Activated B cell treated with CpG ODN at 0.5 μM for 24 hours (primary cell): ENCODE data around the gene LDAH. TPM values are rescaled to one million over a fixed set of nuclear protein-coding genes. Genes with fewer than 3 reads are reported as not detected.
"Not testable (repeated sequence)": the region's sequence is repeated elsewhere in the genome, so short reads cannot be mapped to it uniquely, and the experiment has no call there.

ENCODE experiments used
- ATAC-seq: fragments of 200-7000 bp; cut with Tn5 transposase; one replicate; pipeline ENCODE4 v1.10.0; 2021; ENCODE audit warnings: low read depth, mild to moderate bottlenecking, moderate library complexity
- CTCF ChIA-PET: fragments of 350-600 bp; sonication (Branson Sonifier 250); formaldehyde crosslinking; loops from one replicate; lab custom pipeline; 2021; ENCODE audit warnings: antibody characterized with exemption; lab: Charles Lee
- POLR2A ChIA-PET: fragments of 350-600 bp; sonication (Branson Sonifier 250); formaldehyde crosslinking; loops from one replicate; lab custom pipeline; 2021; ENCODE audit warnings: antibody characterized with exemption; lab: Charles Lee
- DNase-seq: peaks from one replicate; pipeline ENCODE4 v3.0.0; 2022
- H3K27ac Mint-ChIP-seq: one replicate; pipeline ENCODE4 v1.8.0; 2020; ENCODE audit warnings: mixed read lengths
- H3K27me3 Mint-ChIP-seq: one replicate; pipeline ENCODE4 v1.8.0; 2021; ENCODE audit warnings: mixed read lengths
- H3K36me3 Mint-ChIP-seq: one replicate; pipeline ENCODE4 v1.8.0; 2021; ENCODE audit warnings: low read depth, mixed read lengths
- H3K4me1 Mint-ChIP-seq: one replicate; pipeline ENCODE4 v1.8.0; 2021; ENCODE audit warnings: mixed read lengths
- H3K4me3 Mint-ChIP-seq: one replicate; pipeline ENCODE4 v1.8.0; 2020; ENCODE audit warnings: mild to moderate bottlenecking, mixed read lengths
- H3K9me3 Mint-ChIP-seq: one replicate; pipeline ENCODE4 v1.8.0; 2020; ENCODE audit warnings: mixed read lengths
- CTCF ChIP-seq: fragments of 200-600 bp; IDR thresholded peaks from one replicate; pipeline ENCODE4 v1.8.0; 2022; ENCODE audit warnings: antibody characterized with exemption, mild to moderate bottlenecking
- intact Hi-C: fragments of 100-400 bp; cut with micrococcal nuclease; formaldehyde crosslinking; loops from one replicate; pipeline ENCODE4 v1.15.1; 2024
- total RNA-seq: library from RNA; stranded (reverse); gene quantifications from 2 replicates; pipeline ENCODE4 v1.2.3, GENCODE V29; 2022

LDAH gene
- total RNA-seq, 1 donor from 2014 or later = 31.2 TPM

- DNase-seq, intact Hi-C loops, ATAC-seq, H3K9me3 Mint-ChIP-seq, H3K27ac Mint-ChIP-seq, H3K27me3 Mint-ChIP-seq, CTCF ChIA-PET, H3K4me3 Mint-ChIP-seq, H3K4me1 Mint-ChIP-seq, POLR2A ChIA-PET: not testable (repeated sequence)
- H3K36me3 Mint-ChIP-seq = peaks cover 27% of the 10 kb centered on the region
Observed at GRCh38 chr2:20711641-20712040, 111.3 kb downstream of the LDAH start.

GRCh38 chr2:20707601-20708000 is 115.3 kb downstream of the LDAH start:
- H3K4me3 Mint-ChIP-seq = no peak overlapping the region
- ATAC-seq (no peak), DNase-seq (no peak)
- no peaks in the 10 kb centered on the region for H3K27me3 Mint-ChIP-seq
- peaks cover 25% of the 10 kb centered on the region for H3K36me3 Mint-ChIP-seq
- POLR2A ChIA-PET = no interaction called here
- intact Hi-C loops = no loop called here
- CTCF ChIA-PET = interaction anchor here (0.7 kb wide), 1 partner anchor 9 kb away, joined by 3 read pairs; no protein-coding TSS in a partner anchor
- H3K27ac Mint-ChIP-seq = no peak overlapping the region
- no peaks in the 10 kb centered on the region for H3K9me3 Mint-ChIP-seq
- TF ChIP-seq CTCF = no peak
- peaks cover 4% of the 10 kb centered on the region for H3K4me1 Mint-ChIP-seq

GRCh38 chr2:20706786-20707185 is 116.1 kb downstream of the LDAH start:
- intact Hi-C loops = no loop called here
- ChIA-PET CTCF (interaction anchor here (0.6 to 0.7 kb wide), 2 partner anchors 8 to 130 kb away, joined by 3 read pairs; no protein-coding TSS in a partner anchor), POLR2A (no interaction called here)
- Mint-ChIP-seq H3K27me3 (no peaks in the 10 kb centered on the region), H3K27ac (no peak overlapping the region), H3K4me3 (no peak overlapping the region), H3K36me3 (peaks cover 23% of the 10 kb centered on the region), H3K9me3 (no peaks in the 10 kb centered on the region), H3K4me1 (peaks cover 4% of the 10 kb centered on the region)
- ATAC-seq = no peak
- no peak for DNase-seq
- no peak for TF ChIP-seq CTCF

GRCh38 chr2:20706217-20706616 is 116.7 kb downstream of the LDAH start:
- Mint-ChIP-seq H3K4me3 (no peak overlapping the region), H3K27me3 (no peaks in the 10 kb centered on the region), H3K9me3 (no peaks in the 10 kb centered on the region), H3K27ac (no peak overlapping the region), H3K4me1 (peaks cover 4% of the 10 kb centered on the region), H3K36me3 (peaks cover 23% of the 10 kb centered on the region)
- no peak for ATAC-seq
- no peak for DNase-seq
- CTCF ChIA-PET = interaction anchor here (0.6 kb wide), 1 partner anchor 129 kb away, joined by 3 read pairs; no protein-coding TSS in a partner anchor
- intact Hi-C loops = no loop called here
- no peak for TF ChIP-seq CTCF
- POLR2A ChIA-PET = no interaction called here

- Mint-ChIP-seq H3K36me3 (peaks cover 17% of the 10 kb centered on the region), H3K9me3 (no peaks in the 10 kb centered on the region), H3K27ac (no peak overlapping the region), H3K27me3 (no peaks in the 10 kb centered on the region), H3K4me1 (peaks cover 6% of the 10 kb centered on the region), H3K4me3 (no peak overlapping the region)
- CTCF ChIA-PET = no interaction called here
- ATAC-seq = no peak
- TF ChIP-seq CTCF = no peak
- DNase-seq = no peak
- POLR2A ChIA-PET = no interaction called here
- intact Hi-C loops = no loop called here
Observed at GRCh38 chr2:20704886-20705285, 118.0 kb downstream of the LDAH start.

GRCh38 chr2:20702563-20702962 is 120.3 kb downstream of the LDAH start:
- no peak for TF ChIP-seq CTCF
- ChIA-PET CTCF (no interaction called here), POLR2A (no interaction called here)
- Mint-ChIP-seq H3K9me3 (no peaks in the 10 kb centered on the region), H3K36me3 (peaks cover 14% of the 10 kb centered on the region), H3K27ac (no peak overlapping the region), H3K4me1 (peaks cover 18% of the 10 kb centered on the region), H3K27me3 (no peaks in the 10 kb centered on the region), H3K4me3 (no peak overlapping the region)
- intact Hi-C loops = no loop called here
- ATAC-seq (no peak), DNase-seq (no peak)
